Esophagus squamous epithelium (tissue), 4 donors: Measurements from ENCODE around the gene TCEA2.

Experiments used
- POLR2A ChIP-seq, 4 donors: fragments of 450-650 bp; IDR thresholded peaks; one replicate each; pipeline ENCODE4 v1.6.1; 2017; ENCODE audit warnings: antibody characterized with exemption in 4 of 4, mild to moderate bottlenecking in 4 of 4, moderate library complexity in 3 of 4
- TF ChIP-seq, protein P1 (sequence below), 6 experiments: fragments of 450-650 bp in 4 of 6; fragments of 200-600 bp in 2 of 6; sonication (generic) in 2 of 6; IDR thresholded peaks; one replicate each; pipeline ENCODE4 v1.5.1; 2016 to 2019; ENCODE audit warnings: antibody characterized with exemption in 6 of 6, mild to moderate bottlenecking in 4 of 6, moderate library complexity in 4 of 6

DNA sequence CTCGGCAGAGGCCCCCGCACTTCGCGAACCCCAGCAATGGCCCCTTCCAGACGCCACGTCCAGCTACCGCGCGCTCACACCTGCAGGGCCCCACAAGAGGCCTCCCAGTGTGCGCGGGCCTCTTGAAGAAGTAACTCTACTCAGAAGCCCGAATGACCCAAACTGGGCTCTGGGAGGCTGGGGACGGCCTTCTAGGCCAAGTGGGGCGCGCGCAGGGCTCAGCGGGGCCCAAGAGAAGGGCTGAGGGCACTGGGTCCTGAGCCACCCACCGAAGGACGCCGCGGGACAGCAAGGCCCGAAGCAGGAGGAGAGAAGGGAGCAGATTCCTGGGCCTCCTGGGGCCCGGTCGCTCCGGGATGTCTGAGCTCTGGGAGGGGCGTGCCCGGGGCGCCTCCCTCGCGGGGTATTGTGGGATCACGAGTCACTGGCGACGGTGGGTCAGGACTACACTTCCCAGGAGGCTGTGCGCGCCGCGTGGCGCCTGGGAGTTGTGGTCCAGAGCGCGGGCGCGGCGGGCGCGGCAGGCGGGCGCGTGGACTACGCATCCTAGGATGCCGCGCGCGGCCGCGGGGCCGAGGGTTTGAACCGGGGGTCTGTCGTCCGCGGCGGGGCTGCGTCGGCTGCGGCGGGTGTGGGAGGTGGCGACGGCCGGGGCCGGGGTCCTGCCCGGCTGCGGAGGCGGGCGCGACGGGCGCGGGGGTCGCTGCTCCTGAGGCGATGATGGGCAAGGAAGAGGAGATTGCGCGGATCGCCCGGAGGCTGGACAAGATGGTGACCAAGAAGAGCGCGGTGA, at the start of gene TCEA2:
- TF ChIP-seq, protein P1, sequence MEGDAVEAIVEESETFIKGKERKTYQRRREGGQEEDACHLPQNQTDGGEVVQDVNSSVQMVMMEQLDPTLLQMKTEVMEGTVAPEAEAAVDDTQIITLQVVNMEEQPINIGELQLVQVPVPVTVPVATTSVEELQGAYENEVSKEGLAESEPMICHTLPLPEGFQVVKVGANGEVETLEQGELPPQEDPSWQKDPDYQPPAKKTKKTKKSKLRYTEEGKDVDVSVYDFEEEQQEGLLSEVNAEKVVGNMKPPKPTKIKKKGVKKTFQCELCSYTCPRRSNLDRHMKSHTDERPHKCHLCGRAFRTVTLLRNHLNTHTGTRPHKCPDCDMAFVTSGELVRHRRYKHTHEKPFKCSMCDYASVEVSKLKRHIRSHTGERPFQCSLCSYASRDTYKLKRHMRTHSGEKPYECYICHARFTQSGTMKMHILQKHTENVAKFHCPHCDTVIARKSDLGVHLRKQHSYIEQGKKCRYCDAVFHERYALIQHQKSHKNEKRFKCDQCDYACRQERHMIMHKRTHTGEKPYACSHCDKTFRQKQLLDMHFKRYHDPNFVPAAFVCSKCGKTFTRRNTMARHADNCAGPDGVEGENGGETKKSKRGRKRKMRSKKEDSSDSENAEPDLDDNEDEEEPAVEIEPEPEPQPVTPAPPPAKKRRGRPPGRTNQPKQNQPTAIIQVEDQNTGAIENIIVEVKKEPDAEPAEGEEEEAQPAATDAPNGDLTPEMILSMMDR (IDR thresholded peaks at IDR 0.05), result peak in 1 of 6 experiments; percentile 30
- peak in 3 of 4 donors; percentile 5 to 85 (median 79) for TF ChIP-seq POLR2A (IDR thresholded peaks at IDR 0.05)
